ENCODE data around the gene ABRACL.
A peak's percentile ranks its signal among the peaks of the same experiment; 100 is the strongest.
"Not testable (repeated sequence)": the region's sequence is repeated elsewhere in the genome, so short reads cannot be mapped to it uniquely, and the experiment has no call there.

The ABRACL gene

GRCh38 chr6:139030228-139030963 is 1.9 kb downstream of the ABRACL start:
- peak in 1 of 2 experiments; percentile 76 for DNase-seq (ENCODE audit: low read depth in 1 of 2, low spot score in 1 of 2)
- Histone ChIP-seq H3K27me3 (ENCODE audit: insufficient read depth, poor library complexity, severe bottlenecking) (no peaks in the 10 kb centered on the region), H3K27ac (replicated peaks) (peak overlapping the region; percentile 98), H3K4me3 (replicated peaks; ENCODE audit: insufficient read depth, low read length) (peak overlapping the region; percentile 69)
- TF ChIP-seq GABPA (IDR thresholded peaks at IDR 0.05; ENCODE audit: low read depth): no peak
- peak; percentile 98 for TF ChIP-seq SPI1 (IDR thresholded peaks at IDR 0.05; ENCODE audit: borderline replicate concordance, low read depth)

- no peaks in the 10 kb centered on the region for H3K27me3 ChIP-seq (ENCODE audit: insufficient read depth, poor library complexity, severe bottlenecking)
- no peak for TF ChIP-seq SPI1 (IDR thresholded peaks at IDR 0.05; ENCODE audit: borderline replicate concordance, low read depth)
- no peak for TF ChIP-seq POLR2AphosphoS5 (IDR thresholded peaks at IDR 0.05; ENCODE audit: low read depth)
- no peak for TF ChIP-seq CTCF (IDR thresholded peaks at IDR 0.05; ENCODE audit: insufficient read depth, low read length)
- no peak for TF ChIP-seq GABPA (IDR thresholded peaks at IDR 0.05; ENCODE audit: low read depth)
- no peak overlapping the region for H3K4me3 ChIP-seq (replicated peaks; ENCODE audit: insufficient read depth, low read length)
- H3K27ac ChIP-seq (replicated peaks): no peak overlapping the region
- DNase-seq (ENCODE audit: low read depth in 1 of 2, low spot score in 1 of 2): no peak
Measured at GRCh38 chr6:139037490-139037889, 8.9 kb downstream of the ABRACL start.

GRCh38 chr6:139044250-139044649 is 15.7 kb downstream of the ABRACL start:
- no peaks in the 10 kb centered on the region for H3K27me3 ChIP-seq (ENCODE audit: insufficient read depth, poor library complexity, severe bottlenecking)
- H3K4me3 ChIP-seq (replicated peaks; ENCODE audit: insufficient read depth, low read length): no peak overlapping the region
- TF ChIP-seq POLR2AphosphoS5 (IDR thresholded peaks at IDR 0.05; ENCODE audit: low read depth) (no peak), GABPA (IDR thresholded peaks at IDR 0.05; ENCODE audit: low read depth) (no peak), CTCF (IDR thresholded peaks at IDR 0.05; ENCODE audit: insufficient read depth, low read length) (no peak)
- no peak for DNase-seq (ENCODE audit: low read depth in 1 of 2, low spot score in 1 of 2)
- H3K27ac ChIP-seq (replicated peaks): no peak overlapping the region

GRCh38 chr6:139047677-139048076 is 19.1 kb downstream of the ABRACL start:
- H3K4me3 ChIP-seq (replicated peaks; ENCODE audit: insufficient read depth, low read length): no peak overlapping the region
- no peak overlapping the region for H3K27ac ChIP-seq (replicated peaks)
- DNase-seq (ENCODE audit: low read depth in 1 of 2, low spot score in 1 of 2): no peak
- no peak for TF ChIP-seq POLR2AphosphoS5 (IDR thresholded peaks at IDR 0.05; ENCODE audit: low read depth)
- no peak for TF ChIP-seq REST (IDR thresholded peaks at IDR 0.05; ENCODE audit: insufficient replicate concordance, low read depth)
- no peaks in the 10 kb centered on the region for H3K27me3 ChIP-seq (ENCODE audit: insufficient read depth, poor library complexity, severe bottlenecking)

GRCh38 chr6:139048912-139049311 is 20.4 kb downstream of the ABRACL start:
- H3K27ac ChIP-seq (replicated peaks); H3K27me3 ChIP-seq (ENCODE audit: insufficient read depth, poor library complexity, severe bottlenecking); DNase-seq (ENCODE audit: low read depth in 1 of 2, low spot score in 1 of 2); H3K4me3 ChIP-seq (replicated peaks; ENCODE audit: insufficient read depth, low read length): not testable (repeated sequence)

- not testable (repeated sequence) for H3K27me3 ChIP-seq (ENCODE audit: insufficient read depth, poor library complexity, severe bottlenecking); DNase-seq (ENCODE audit: low read depth in 1 of 2, low spot score in 1 of 2); H3K27ac ChIP-seq (replicated peaks); H3K4me3 ChIP-seq (replicated peaks; ENCODE audit: insufficient read depth, low read length)
Measured at GRCh38 chr6:139050131-139050769, 21.7 kb downstream of the ABRACL start.
